CD1c-positive myeloid dendritic cell (primary cell): ENCODE results near the gene SDCCAG8.
A peak's percentile ranks its signal among the peaks of the same experiment; 100 is the strongest.

Experiments
- DNase-seq: peaks from one replicate; pipeline ENCODE4 v3.0.0-alpha.2; 2016; ENCODE audit errors: extremely low spot score

Gene SDCCAG8

DNA sequence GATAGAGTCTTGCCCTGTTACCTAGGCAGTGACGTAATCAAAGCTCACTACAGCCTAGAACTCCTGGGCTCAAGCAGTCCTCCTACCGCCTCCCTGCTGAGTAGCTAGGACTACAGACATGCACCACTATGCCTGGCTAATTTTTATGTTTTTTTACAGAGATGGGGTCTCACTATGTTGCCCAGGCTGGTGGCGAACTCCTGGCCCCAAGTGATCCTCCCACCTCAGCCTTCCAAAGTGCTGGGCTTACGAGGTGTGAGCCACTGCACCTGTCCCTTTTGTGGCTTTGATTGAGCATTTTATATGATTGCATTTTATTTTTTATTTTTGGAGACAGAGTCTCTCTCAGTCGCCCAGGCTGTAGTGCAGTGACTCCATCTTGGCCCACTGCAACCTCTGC, 25.8 kb downstream of the SDCCAG8 start:
- no peak for DNase-seq

DNA sequence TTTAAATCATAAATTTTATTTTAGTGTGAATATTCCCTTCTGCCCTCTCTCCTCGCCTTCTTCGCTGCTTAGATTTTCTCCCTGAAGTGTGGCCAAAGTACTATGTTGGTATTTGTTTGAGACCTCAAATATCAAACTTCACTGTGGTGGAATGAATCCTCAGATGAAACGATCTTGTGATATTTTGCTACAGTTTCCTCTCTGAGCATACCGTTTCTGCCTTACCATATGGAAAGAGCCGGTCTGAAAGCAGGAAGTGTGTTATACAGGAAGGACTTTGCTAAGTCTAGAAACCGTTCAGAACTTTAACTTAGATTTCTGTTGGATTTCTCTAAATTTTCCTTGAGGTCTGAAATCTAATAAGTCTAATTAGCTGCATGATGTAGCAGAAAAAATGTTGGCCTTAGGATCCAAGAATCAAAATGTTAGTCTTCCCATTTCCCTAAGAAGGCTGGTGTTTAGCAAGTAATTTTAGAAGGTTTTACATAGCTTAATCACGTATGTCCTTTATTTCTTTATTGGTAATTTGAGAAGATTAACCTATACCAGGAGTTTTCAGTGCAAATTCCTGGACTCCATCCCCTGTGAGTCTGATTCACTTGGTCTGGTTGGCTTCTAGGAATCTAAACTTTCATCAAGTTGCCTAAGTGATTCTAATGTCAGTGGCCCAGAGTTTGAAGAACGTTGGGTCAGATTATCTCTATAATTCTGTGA, 30.7 kb downstream of the SDCCAG8 start:
- DNase-seq, result peak; percentile 78

DNA sequence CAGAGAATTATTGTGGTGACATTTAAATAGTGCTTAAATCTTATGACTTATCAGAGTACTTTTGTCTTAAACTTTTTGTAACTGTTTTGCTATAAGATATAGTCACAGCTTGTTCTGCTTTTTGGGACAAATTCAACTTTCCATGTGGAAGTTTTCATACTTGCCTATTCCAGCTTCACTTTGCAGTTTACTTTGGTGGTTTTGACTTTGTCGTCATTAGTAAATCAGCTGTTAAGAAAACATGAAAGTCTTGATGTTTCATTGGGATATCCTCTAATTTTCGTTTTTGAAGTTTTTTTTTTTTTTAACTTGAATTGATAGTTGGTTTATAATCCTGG, 31.3 kb downstream of the SDCCAG8 start:
- peak; percentile 72 for DNase-seq

DNA sequence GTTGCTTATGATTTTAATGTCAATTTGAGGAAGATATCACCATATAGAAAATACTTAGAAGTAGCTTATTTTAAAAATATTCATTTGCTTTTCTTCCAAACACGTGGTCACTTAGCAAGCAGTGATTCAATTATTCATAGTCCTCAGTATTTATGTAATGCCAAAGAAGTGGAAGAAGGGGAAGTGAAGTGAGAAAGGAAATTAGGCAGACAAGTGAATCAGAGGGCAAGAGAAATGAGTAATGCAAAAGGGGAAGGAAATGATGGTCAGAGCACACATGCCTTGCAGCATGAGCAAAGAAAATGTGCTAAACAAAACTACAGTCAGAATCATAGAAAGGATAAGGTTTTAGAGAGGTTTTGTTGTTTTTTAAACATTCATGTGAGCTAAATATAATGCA, 31.8 kb downstream of the SDCCAG8 start:
- DNase-seq, result peak; percentile 91

DNA sequence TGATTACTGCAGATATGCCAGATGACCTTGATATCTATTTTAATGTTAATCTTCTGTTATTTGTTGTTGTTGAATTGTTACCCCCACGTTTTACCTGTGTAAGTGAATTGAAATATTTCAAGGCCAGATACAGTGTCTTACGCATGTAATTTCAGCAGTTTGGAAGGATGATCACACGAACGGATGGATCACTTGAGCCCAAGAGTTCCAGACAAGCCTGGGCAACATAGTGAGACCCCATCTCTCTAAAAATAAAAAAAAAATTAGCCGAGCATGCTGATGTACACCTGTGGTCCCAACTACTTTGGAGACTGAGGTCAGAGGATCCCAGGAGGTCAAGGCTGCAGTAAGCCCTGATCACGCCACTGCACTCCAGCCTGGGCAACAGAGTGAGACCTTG, 32.2 kb downstream of the SDCCAG8 start:
- DNase-seq, result no peak

DNA sequence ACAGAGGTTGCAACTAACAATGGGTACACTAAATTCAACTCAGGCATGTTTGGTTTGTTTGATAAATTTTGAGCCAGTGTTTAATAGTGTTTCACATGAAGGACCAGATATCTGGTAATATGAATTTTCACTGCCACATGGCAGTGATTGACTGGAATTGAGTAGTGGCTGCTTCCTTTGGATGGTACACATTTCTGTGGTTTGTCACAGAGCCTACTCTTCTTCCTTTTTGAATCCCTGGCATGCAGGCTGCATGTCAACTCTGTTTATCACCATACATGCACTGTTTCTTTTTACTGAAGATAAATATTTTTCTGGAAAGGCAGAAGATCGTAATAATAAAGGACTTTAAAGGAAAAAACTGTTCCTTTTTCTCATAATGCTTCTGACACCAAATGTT, 35.5 kb downstream of the SDCCAG8 start:
- DNase-seq, result no peak

DNA sequence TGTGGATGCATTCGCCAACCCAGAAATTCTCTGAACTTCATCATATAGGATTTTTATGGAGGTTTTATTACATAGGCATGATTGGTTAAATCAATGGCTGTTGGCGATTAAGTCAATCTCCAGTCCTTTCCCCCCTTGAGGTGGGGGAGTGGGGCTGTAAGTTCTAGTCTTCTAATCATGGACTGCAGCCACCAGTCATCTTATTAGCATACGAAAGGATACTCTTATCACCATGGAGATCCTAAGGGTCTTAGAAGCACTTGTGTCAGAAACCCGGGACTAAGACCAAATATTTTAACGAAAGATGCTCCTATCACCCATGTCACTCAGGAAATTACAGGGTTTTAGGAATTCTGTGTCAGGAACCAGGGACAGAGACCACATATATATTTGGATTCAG, 36.3 kb downstream of the SDCCAG8 start:
- DNase-seq, result no peak

DNA sequence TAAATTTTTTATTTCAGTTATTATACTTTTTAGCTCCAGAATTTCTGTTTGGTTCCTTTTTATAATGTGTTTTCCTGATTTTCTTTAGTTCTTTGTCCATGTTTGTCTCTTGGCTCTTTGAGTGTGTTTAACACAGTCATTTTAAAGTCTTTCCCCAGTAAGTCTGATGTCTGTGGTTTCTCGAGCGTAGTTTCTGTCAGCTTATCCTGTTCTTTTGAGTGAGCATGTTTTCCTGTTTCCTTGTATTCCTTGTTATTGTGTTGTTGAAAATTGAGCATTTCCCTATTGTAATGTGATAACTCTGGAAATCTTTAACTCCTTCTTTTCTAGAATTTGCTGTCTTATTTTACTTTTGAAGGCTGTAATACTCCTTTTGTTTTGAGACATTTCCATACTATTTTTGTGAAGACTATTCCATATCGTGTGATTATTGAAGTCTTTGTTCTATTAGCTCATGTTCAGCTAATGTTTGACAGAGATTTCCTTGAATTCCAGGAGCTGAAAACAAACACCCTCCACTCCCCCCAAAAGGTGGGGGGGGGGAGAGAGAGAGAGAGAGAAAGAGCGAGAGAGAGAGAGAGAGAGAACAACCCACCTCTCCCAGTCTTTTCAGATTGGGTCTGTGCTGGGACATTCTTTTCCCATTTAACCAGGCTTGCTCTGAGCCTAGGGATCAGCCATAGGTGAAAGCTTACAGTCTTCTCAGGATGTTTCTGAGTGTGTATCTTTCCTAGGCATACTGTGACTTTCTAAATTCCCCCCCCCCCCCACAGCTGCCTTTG, 38.3 kb downstream of the SDCCAG8 start:
- no peak for DNase-seq

DNA sequence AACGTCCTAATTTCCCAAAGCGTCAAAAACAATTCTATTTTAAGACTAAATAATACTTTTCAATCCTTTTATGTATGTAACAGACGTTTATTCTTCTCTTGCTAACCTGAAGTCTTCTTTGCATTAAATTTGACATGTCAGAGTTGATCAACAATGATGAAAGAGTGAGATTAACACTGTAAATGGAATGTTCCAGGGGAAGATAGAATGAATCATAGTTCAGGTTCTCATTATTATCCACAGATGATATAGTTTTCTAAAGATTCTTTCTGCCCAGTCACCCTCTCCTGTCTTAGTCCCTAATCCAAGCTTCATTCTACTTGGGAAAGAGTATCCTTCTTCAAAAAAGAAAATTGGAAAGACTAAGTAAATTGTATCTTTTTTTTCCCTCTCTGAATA, 38.9 kb downstream of the SDCCAG8 start:
- DNase-seq, result no peak

DNA sequence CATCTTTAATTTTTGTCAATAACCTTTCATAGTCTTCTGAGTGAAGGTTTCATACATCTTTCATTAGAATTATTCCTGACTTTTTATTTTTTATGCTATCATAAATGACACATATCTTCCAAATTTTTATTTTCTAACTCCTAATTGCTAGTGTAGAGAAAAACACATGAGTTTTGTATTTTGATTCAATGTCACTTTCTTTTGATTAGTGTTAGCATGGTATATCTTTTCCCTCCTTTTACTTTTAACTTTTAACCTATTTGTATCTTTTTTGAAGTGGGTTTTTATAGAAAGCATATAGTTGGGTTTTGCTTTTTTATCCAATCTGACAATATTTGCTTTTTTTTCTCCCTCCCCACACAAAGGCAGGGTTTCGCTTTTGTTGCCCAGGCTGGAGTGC, 43.2 kb downstream of the SDCCAG8 start:
- DNase-seq, result no peak

DNA sequence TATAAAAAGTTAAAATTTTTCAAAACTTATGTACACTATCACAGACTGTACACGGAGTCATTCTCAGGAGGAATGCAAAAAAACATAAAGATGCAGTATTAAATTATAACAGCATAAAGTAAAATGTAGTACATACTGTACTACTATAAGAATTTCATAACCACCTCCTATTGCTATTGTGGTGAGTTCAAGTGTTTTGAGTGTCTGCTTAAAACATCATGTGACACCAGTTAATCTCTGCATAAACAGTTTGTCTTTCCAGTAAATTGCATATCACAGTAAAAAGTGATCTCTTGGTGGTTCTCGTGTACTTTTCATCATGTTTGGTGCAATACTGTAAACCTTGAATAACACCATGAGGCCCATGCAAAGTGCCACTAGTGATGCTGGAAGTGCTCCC, 45.2 kb downstream of the SDCCAG8 start:
- DNase-seq, result no peak

DNA sequence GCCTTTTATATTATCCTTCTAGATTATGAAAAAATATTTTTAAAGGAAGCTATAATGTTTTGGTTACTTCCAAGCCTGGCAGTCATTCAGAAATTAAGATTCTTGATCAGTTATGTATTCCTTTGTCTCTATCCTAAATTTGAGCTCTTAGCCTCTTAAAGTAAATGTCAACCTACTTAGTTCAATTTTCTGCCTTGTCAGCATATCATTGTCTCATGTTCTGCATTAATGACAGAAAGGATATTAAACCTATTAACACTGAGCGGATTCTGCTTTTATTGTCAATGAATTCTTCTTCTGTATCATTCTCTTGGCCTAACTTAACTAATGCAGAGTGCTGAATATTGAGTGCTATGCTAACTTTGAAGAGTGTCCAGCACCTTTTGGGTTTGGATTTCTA, 56.0 kb downstream of the SDCCAG8 start:
- DNase-seq, result no peak

DNA sequence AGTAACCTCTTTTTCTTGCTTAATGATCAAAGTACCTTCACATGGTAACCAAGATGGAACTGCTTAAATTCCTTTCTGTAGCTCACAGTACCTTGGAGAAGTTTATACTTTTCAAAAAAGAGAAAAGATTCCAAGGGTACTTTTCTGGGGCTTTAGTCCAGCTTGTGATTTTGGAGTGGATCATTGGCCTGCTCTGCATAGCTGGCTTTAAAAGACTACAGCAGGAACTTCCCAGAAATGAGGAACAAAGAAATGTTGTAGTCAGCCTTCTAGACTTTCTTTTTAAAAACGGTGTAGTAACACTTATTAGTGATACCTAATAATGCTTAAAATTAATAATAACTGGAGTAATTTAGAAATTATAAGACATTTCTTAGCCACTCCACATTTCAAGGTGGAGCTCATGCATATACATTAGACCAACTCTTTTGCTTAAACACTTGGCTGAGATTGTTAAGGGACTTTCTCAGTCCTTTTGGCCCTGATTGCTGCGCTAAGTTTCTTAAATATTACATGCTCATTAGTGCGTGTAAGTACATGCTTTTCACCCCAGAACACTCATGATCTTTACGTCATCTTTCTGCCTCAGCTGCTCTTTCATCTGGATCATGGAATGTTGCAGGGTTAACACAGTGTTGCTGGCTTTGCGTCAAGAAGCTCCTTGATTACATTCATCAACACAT, 57.3 kb downstream of the SDCCAG8 start:
- peak; percentile 55 for DNase-seq

DNA sequence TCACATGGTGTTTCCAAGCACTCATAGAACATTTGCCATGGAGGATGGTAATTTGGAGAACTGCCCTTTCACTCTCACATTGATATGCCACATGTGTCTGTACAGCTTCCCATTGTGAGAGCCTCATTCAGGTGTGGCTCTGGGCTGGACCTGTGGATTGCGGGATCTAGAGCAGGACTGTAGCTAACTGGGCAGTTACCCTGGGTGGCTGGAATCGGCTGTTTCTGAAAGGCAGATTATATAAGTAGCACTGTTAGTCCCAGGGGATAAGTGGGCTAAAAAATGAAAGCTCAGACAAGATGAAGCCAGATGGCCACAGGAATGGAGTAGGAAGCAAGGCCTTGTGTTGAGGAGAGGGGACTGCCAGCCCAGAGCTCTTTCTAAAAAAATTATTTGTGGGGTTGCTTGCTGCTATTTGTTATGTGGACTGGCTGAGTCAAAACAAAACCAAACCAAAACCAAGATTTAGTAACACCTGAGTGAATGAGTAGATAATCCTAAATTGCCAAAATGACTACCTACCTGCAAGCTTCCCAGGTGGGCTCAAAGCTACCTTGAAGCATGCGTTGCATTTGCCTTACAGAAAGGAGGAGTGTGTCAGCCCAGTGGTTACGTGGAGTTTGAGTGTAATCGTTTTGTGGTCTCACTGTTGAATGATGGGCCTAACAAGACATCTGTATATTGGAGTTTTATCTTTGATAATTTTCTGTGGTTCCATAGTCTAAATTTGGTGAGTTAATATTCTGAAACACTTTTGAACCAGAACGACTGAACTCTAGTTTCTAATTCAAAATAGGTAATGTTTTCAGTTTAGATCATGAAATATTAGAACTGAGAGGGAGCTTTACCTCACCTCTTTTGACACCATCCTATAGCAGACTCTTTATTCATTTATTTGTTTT, 58.0 kb downstream of the SDCCAG8 start:
- DNase-seq, result no peak

DNA sequence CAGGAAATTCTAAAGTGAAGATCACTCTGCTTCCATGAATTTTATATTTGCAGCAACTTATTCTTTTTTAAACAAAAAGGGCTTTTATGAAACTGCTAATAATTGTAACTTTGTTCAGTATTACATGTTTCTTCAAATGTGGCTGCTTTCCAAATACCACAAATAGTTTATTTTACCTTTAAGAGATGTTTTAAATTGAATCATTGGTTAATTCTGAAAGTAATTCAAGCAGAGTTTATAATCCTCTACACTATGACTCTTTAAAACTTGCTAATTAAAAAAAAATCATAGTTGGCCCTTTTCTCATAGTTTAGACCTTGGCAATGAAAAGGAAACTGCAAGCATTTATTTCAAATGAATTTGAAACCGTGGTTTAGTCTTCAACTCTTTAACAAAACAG, 59.6 kb downstream of the SDCCAG8 start:
- no peak for DNase-seq

DNA sequence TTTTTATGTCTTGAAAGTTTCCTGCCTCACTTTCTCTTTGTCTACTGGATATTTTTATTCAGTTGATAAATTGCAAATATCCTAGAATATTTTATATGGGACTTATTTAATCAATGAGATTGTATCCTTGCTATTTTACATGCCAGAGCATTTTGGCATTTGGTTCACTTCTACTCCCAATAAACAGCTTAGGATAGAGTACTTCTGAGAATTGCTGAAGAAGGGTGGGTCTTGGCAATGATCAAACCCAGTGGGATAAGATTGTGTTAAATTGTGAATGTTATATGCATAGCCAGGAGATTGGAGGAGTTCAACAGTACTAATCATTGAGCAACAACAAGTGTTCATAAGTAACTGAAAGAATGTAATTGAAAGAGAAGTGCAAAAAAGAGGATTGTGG, 60.1 kb downstream of the SDCCAG8 start:
- no peak for DNase-seq

DNA sequence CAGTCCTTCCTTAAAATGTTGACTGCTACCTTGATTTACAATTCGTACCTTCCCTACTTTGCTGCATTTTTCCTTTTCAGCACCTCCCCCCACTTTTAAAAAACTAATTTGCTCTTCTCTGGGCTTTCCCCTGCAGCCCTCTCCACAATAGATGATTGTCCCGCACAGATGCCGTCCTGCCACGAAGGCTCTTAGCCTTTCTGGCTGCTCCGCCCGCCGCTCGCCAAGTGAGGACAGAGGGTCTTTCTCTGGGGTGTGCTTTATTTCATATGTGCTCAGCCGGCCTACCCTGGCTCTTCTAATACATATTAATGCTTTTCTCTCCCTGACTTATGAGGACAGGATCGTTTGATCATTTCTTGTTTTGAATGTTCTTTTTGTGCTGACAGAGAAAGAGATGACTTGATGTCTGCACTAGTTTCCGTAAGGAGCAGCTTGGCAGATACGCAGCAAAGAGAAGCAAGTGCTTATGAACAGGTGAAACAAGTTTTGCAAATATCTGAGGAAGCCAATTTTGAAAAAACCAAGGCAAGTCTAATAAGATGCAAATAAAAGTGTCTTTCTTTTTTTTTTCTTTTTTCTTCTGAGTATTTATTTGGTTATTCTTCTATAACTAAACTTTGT, 60.6 kb downstream of the SDCCAG8 start:
- DNase-seq, result no peak

DNA sequence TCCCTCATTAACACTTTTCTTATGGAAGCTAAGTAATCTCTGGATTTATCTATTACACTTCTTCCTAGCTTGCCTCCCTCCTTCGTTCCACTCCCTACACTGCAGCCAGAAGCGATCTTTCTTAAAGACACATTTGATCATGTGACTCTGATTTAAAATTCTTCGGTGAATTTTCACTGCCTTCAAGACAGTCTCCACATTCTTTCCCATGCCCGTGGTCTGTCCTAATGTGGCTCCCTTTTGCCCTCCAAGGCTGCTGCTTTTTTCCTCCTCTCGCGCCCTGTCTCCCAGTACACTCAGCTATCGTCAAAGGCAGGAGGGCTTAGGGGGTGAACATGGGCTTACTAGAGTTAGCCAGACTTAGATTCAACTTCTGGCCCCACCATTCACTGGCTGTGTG, 64.4 kb downstream of the SDCCAG8 start:
- no peak for DNase-seq

DNA sequence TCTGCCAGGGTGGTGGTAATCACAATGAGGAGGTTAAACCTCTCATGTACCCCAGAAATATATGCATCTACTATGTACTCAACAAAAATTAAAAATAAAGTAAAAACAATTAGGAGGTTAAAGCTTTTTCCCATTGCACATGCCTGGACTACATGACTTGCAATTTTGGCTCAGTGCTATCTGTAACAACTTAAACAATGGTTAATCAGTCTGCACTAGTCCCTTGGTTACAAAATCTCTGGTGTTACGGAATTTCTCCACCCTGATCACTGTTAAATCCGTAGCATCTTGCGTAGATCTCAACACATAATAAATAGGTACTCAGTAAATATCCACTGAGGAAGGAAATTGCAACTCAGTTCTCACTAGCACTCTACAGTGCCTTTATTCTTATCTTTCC, 66.5 kb downstream of the SDCCAG8 start:
- DNase-seq, result no peak

DNA sequence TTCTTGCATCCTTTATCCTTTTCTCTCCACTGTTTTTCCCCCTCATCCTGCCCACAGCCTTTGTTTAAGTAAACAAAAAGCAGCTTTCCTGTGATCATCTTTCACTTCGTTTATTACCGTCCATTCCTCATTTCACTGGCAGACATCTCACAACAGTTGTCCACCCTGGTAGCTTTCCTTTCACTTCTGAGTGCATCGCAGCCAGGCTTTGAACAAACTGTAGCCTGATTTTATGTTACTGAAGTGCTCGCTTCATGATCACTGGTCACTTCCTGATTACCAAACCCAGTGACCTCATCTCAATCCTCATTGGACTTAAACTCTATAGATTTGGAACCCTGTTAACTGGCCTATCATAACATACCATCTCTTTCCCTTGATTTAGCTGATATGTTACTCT, 67.7 kb downstream of the SDCCAG8 start:
- peak; percentile 17 for DNase-seq

DNA sequence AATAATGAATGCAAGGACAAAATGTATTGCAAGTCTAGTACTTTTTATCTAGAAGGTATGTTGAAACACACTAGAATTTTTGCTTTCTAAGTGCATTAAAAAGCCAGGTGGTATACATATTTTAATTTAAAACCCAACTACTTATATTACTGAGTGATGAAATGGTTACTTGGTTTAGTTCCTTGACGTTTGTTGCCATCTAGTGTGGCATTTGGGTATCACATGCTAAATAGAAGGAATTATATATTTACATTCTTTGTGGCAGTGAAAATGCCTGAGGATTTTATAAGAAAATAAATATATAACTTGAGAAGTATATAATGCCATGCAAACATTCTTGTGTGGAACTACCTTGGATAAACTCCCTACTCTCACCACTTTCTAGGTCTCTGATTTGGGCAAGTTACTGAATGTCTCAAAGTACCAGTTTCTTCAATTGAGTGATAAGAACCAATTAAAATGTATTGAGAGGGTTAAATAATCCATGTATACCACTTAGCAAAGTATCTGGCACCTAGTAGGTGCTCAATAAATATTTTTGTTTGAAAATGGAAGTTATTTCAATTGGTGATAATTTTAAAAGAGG, 69.6 kb downstream of the SDCCAG8 start:
- DNase-seq, result peak; percentile 77
